Erythroblast (primary cell): ENCODE results near the gene DDAH2.

Experiments
- DNase-seq, 2 experiments: peaks; one replicate each; lab custom pipeline; 2025; lab: John Stamatoyannopoulos, UW
- GATA1 ChIP-seq: IDR thresholded peaks from 2 replicates; pipeline ENCODE4 v1.6.1; 2011; ENCODE audit warnings: low read depth, mild to moderate bottlenecking, control low read depth, low read length, moderate library complexity
- POLR2A ChIP-seq: IDR thresholded peaks from 2 replicates; pipeline ENCODE4 v1.6.1; 2011; ENCODE audit warnings: mild to moderate bottlenecking, low read length

Gene DDAH2

DNA sequence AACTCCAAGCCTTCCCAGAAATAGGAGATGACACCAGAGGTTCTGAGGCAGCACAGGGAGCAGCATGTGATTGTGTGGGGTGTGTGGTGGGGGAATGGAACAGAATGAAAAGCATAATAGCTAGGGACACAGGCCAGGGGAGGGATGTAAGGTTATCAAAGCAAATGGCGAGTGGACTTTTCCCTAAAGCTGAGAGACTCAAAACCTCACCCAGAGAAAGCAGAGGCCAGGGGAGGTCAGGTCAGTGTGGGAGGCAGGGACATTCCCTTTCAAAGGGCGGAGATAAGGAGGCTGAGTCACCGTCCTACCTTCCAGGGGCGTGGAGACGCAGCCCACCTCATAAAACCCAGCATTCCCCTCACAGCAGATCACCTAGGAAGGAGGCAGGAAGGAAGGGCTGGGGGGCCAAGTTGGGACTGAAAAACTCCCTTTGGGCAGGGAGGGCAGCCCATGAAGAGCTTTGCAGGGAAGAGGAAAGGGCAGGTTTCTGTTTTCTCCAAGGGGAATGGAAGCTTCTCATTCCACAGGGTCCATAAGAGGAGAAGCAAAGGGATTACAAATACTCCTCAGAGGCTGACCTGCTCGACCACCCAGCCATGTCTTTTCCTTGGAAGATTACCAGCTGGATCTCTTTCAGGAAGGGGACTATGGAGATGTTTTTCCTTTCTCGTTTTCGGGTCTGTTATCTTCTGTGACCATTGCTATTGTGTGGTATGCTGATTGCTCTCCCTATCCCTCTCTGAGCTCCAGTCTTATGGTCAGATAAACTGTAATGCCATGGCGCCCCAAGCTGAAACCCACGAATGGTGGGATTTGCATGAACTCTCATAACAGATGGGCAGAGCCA is 38.6 kb downstream of the DDAH2 start:
- DNase-seq, result peak; percentile 60 to 82
- TF ChIP-seq GATA1, result no peak
- TF ChIP-seq POLR2A, result no peak

DNA sequence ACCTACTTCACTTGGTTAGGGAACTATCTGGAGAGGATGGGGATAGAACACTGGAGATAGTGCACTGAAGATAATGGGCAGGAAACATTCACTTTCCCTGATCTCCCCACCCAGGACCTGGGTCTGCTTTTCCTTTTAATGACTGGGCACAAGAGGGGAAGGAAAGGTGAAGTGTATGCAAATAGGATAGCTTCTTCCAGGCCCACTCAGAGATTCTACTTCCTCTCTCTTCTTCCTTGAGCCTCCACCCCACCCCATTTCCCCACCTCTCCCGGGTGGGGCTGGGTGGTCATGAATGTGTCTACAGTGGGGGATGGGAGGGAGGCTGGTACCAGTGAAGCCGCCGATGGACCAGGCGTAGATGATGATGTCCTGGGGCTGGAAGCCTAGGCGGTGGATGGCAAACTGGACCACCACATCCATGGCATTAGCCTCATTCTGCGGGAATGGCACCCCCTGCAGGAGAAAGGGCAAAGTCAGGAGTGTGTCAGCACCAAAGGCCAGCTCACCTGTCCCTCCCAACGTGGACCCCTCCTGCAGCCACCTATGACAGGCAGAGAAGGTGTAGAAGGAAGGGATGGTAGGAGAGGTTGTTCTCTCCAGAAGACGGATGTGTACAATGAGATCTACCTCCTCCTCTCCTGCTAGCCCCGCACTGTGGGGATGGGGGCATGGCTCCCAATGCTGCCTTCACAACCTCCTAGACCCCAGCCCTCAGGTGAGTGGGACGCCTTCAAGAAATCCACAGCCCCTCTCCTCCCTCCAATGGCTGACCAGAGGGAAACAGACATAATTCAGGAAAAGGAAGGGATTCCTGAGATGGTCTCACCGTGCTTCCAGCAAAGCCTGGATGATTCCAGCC is 39.6 kb downstream of the DDAH2 start:
- DNase-seq, result peak in 1 of 2 experiments; percentile 30
- TF ChIP-seq POLR2A (no peak), GATA1 (no peak)

DNA sequence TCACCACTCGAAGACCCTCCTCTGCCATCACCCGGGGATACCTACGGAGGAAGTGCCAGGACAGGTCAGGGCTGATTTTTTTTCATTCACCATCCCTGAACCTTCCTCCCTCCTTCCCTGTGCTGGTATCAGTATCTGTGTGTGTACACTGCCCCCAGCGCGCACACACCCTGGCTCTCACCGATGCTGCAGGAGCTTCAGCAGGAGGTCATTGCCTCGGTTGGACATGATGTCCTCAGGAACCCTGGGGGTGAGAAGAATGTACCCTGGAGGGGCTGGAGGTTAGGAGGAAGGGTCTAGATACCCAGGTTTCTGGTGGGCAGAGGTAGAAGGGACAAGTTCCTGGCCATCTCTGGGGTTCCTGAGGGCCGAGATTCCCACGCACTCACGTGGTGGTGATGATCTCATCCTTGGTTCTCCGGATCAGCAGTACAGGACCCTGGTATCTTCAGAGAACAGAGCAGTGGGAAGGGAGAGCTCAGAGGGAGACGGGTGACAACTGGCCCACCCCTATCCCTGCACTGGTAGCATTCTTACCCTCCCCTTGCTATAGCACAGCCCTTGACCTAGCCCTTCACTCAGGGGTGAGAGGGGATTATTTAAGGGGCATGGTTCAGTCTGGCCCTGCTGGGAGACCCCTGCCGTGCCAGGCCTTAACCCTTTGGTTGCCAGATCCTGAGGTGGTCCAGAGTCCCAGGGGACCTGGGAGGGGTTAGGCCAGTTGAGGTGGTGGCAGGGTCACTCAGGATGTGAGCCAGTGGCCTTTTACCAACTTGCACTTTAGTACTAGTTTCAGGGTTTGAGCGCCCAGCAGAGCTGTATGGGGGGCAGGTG is 41.0 kb downstream of the DDAH2 start:
- TF ChIP-seq POLR2A (no peak), GATA1 (no peak)
- no peak for DNase-seq

DNA sequence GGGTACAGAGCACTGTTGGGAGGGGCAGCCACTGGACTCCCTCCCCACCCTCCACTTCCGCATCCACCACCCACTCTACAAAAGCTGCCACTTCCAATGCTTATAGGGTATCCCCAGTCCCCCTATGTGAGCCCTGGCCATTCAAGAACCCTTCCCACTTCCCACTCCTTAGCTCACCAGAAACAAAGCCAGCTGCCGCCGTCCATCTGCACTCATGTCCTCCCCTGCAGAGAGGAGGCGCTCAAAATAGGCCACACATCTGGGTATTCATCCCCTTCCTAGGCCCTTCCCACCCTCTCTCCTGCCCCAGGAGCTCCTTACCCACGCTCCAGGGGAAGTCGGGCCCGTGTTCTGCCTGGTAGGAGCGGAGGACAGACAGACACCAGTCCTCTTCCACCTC is 41.8 kb downstream of the DDAH2 start:
- DNase-seq, result no peak
- TF ChIP-seq GATA1, result no peak
- no peak for TF ChIP-seq POLR2A

DNA sequence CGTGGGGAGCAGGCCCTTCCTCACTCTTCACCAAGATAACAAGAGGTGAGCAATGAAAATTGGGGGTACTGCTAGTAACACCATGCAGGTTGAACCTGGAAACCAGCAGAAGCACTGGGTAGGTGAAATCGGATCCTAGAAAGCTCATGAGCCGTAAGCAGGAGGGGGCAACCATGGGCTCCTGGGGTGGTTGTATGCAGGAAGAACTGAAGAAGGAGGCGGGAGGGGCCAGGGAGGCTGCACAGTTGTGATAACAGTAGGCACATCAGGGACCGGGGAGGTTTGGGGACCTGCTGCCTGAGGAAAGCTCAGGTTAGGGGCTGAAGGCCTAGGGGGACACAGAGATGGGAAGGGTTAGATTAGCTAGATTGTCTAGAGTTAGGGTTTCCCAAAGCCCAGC is 42.6 kb downstream of the DDAH2 start:
- TF ChIP-seq POLR2A (no peak), GATA1 (no peak)
- DNase-seq, result peak; percentile 72 to 78

DNA sequence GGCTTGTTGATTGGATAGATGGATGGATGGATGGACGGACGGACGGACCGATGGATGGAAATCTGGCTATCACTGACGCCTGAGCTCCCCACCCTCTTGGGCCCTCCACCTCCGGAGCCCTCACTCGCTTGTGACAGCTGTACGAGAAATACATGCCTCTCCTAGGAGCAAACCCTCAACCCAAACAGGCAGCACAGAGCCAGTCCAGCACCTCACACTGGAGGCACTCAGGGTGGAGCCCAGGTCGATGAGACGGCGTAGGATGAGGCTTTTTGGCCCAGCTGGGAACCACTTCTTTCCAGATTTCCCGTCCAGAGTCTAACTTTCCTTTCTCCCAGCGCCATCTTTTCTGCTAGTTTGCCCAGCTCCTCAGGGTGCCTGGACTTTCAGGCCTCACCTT is 45.5 kb downstream of the DDAH2 start:
- no peak for DNase-seq
- no peak for TF ChIP-seq POLR2A
- no peak for TF ChIP-seq GATA1

DNA sequence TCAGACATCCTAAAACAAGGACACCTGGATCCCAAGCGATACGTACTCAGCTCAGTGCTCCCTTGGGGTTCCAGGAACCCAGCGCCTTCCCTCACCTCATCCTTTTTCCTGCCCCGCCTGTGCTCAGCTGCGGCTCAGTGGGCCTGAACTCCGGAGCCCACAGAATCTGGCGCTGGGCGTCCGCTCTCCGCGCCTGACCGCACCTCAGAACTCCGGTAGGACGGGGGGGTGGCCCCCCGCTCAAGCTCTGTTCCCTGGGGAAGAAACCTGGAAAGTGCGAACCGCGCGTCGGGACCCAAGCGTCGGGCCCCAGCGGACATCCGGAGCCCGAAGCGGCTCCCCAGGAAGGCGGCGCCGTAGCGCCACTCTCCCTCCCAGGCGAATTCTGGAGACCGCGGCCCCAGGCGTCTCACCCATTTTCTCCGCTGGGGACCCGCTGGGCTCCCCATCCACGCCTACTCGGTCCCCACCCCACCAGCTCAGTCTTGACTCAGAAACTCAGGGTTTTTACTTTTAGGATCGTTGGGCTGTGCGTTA is 47.9 kb downstream of the DDAH2 start:
- TF ChIP-seq GATA1 (no peak), POLR2A (peak; percentile 15)
- peak; percentile 32 to 49 for DNase-seq

DNA sequence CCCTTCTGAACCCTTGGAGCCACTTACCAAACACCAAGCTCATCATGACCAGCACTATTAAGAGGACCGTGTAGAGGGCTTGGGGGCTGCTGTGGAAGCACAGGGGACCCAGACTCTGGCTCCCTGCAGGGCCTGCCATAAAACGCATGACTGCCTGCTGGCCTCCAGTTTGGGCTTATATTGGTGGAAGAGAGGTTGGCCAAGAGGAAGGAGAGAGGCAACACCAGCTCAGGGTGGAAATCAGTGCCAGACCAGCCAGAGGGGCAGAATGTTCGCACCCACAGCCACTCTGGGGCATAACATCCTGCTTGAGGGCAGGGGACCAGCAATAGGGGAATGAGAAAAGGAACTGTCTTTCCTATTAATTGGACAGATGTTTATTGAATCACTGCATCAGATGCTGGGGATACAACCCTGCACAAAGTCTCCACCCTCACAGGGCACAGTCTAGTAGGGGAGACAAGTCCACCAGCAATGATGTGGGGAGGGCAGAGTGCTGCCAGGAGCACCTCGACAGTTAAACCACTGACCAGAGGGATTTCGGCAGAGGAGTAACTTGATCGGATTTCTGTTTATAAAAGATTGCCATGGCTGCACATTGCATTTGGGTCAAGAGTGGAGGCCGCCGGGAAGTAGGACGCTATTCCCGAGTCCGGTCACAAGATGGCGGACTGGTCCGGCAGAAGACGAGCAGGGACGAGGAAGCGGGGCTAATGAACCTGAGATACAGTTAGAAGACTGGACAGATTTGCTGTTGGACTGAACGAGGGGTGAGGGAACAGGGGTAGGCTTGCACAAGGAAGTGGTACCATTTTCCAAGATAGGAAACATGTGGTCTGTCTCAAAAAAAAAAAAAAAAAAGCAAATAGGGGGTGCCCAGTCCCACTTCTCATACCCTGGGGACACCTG is 48.6 kb downstream of the DDAH2 start, which contains the start of gene LY6G5C:
Gene LY6G5C, minus strand, starts transcription at position 842 of the 909 bp plus-strand sequence. Its CDS starts 694 bp downstream, at position 148.
- no peak for TF ChIP-seq POLR2A
- TF ChIP-seq GATA1, result no peak
- DNase-seq, result peak; percentile 81 to 89

DNA sequence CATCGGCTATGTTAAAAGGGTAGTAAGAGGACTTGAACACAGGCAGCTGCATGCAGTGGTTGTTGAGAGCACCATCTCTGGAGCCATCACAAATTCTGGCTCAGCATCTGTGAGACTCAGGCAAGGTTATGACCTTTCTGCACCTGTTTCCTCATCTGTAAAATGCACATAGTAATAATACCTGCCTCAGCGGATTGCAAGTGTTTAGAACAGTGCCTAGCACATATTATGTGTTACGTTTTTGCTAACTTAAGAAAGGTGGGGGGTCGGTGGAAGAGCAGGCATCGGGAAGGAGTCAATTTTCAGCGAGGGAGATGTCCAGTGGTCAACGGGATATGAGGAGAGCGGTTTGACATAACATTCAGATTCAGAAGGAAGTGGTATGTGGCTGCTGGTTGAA is 51.1 kb downstream of the DDAH2 start:
- no peak for DNase-seq
- TF ChIP-seq POLR2A (no peak), GATA1 (no peak)
